HepG2 (cell line): ENCODE measurements around the gene ADIPOR2. TPM values are rescaled to one million over a fixed set of nuclear protein-coding genes. Genes with fewer than 3 reads are reported as not detected.
"Not testable (repeated sequence)": the region's sequence is repeated elsewhere in the genome, so short reads cannot be mapped to it uniquely, and the experiment has no call there.

ENCODE experiments used
- ATAC-seq: fragments of 200-7000 bp; cut with Tn5 transposase; 3 replicates; pipeline ENCODE4 v1.9.1; 2020; ENCODE audit warnings: mild to moderate bottlenecking, moderate library complexity
- BruUV-seq: library from RNA; stranded (reverse); fragments of 400-500 nt; replicated peaks from 2 replicates; lab custom pipeline; 2021; lab: Mats Ljungman, UMichigan
- CTCF ChIA-PET: fragments of 300-600 bp; formaldehyde crosslinking; extraction: SDS; loops from one replicate; lab custom pipeline; 2021; ENCODE audit warnings: low total read pairs, inconsistent platforms, low intra/inter-chr PET ratio; lab: Yijun Ruan, JAX
- POLR2A ChIA-PET: fragments of 350-600 bp; sonication (Branson Sonifier 250); formaldehyde crosslinking; loops from one replicate; lab custom pipeline; 2020; ENCODE audit warnings: antibody characterized with exemption, inconsistent platforms; lab: Yijun Ruan, JAX
- DNase-seq: peaks from one replicate; pipeline ENCODE4 v3.0.0-alpha.2; 2015; ENCODE audit warnings: low spot score
- FAIRE-seq: peaks from 3 replicates; lab custom pipeline; 2011; peaks lifted over from hg19 to GRCh38; lab: Jason Lieb, UNC
- H2AFZ ChIP-seq: one replicate; pipeline ENCODE4 v1.6.1; 2011; ENCODE audit warnings: low read length, inconsistent platforms
- H3K27ac ChIP-seq: fragments of 300-600 bp; 3 replicates; pipeline ENCODE4 v1.8.0; 2011; ENCODE audit warnings: mixed run types, mild to moderate bottlenecking, mixed read lengths, low read length, inconsistent platforms; ENCODE audit not compliant: insufficient read depth; ENCODE audit errors: extremely low read length
- H3K27me3 ChIP-seq, 2 experiments: fragments of 200-600 bp in 1 of 2; 2 replicates in 1 of 2; 3 replicates in 1 of 2; pipeline versions ENCODE4 v1.6.0 to v1.8.0; 2011; ENCODE audit warnings: low read length in 2 of 2, mild to moderate bottlenecking in 2 of 2, moderate library complexity in 2 of 2, inconsistent platforms in 1 of 2; ENCODE audit not compliant: insufficient read depth in 2 of 2, control insufficient read depth in 1 of 2
- H3K36me3 ChIP-seq, 2 experiments: fragments of 200-600 bp in 1 of 2; replicated peaks in 1 of 2; 2 replicates in 1 of 2; 3 replicates in 1 of 2; pipeline versions ENCODE4 v1.5.1 to v1.8.0; 2011; ENCODE audit warnings: low read length in 2 of 2, inconsistent platforms in 1 of 2; ENCODE audit not compliant: insufficient read depth in 2 of 2, control insufficient read depth in 1 of 2
- H3K4me1 ChIP-seq: 2 replicates; pipeline ENCODE4 v1.5.1; 2012; ENCODE audit warnings: low read length, inconsistent platforms; ENCODE audit not compliant: insufficient read depth
- H3K4me2 ChIP-seq: 2 replicates; pipeline ENCODE4 v1.6.0; 2011; ENCODE audit warnings: low read depth, low read length, inconsistent platforms
- H3K4me3 ChIP-seq, 3 experiments: fragments of 200-600 bp in 1 of 3; sonication (generic), shearing (Covaris generic) in 1 of 3; replicated peaks in 1 of 3; 2 replicates each; pipeline ENCODE4 v1.5.1; 2011 to 2016; ENCODE audit warnings: low read length in 3 of 3, inconsistent platforms in 2 of 3, low read depth in 2 of 3, mild to moderate bottlenecking in 2 of 3, control low read depth in 1 of 3, mixed read lengths in 1 of 3; ENCODE audit not compliant: insufficient read depth in 1 of 3
- H3K79me2 ChIP-seq: one replicate; pipeline ENCODE4 v1.6.1; 2011; ENCODE audit warnings: low read length, inconsistent platforms; ENCODE audit not compliant: insufficient read depth
- H3K9ac ChIP-seq: 2 replicates; pipeline ENCODE4 v1.6.0; 2011; ENCODE audit warnings: mild to moderate bottlenecking, low read depth, low read length, inconsistent platforms; ENCODE audit not compliant: insufficient read depth
- H3K9me3 ChIP-seq: 2 replicates; pipeline ENCODE4 v1.5.1; 2012; ENCODE audit warnings: mild to moderate bottlenecking, low read length
- H4K20me1 ChIP-seq: 2 replicates; pipeline ENCODE4 v1.6.0; 2011; ENCODE audit warnings: inconsistent platforms, mild to moderate bottlenecking, low read length, moderate library complexity; ENCODE audit not compliant: insufficient read depth
- ZC3H13 ChIP-seq: sonication (generic); formaldehyde crosslinking; IDR thresholded peaks from 2 replicates; pipeline ENCODE4 v1.8.1; 2023; ENCODE audit warnings: mild to moderate bottlenecking, missing genetic modification reagents, moderate library complexity
- ZNF780A ChIP-seq: sonication (generic); formaldehyde crosslinking; IDR thresholded peaks from 2 replicates; pipeline ENCODE4 v1.8.0; 2022; ENCODE audit warnings: mild to moderate bottlenecking, missing genetic modification reagents, moderate library complexity
- WGBS: methylation state at CpG from one replicate; pipeline ENCODE4 v1.1.6; 2017; ENCODE audit warnings: low lambda C conversion rate; 5-methylcytosine and 5-hydroxymethylcytosine counted together
- in situ Hi-C: cut with HindIII; loops from 2 replicates; pipeline ENCODE4 v1.10.0; 2017; ENCODE audit warnings: low pct_unique_long_range_greater_than_20kb; ENCODE audit not compliant: extremely low pct_ligation_motif_present
- intact Hi-C: fragments of 100-400 bp; cut with micrococcal nuclease; formaldehyde crosslinking; loops from one replicate; pipeline ENCODE4 v1.10.0; 2022; ENCODE audit not compliant: unreplicated experiment
- polyA plus RNA-seq, 8 experiments: library from polyadenylated mRNA; depleted of rRNA in 3 of 8; stranded (reverse) in 7 of 8; unstranded in 1 of 8; fragments of >200 nt; fragmentation: Illumina TruSeq in 4 of 8; extraction: Trizol in 4 of 8; gene quantifications; 2 replicates each; pipeline versions ENCODE4 v1.2.1 to v1.2.3, GENCODE V29; 2011 to 2016; ENCODE audit warnings: low read depth in 4 of 8, missing spikeins in 1 of 8, mixed read lengths in 1 of 8; ENCODE audit not compliant: insufficient read depth in 1 of 8
- total RNA-seq, 5 experiments: library from RNA; depleted of rRNA; stranded (reverse); fragments of >200 nt; fragmentation: Illumina TruSeq; extraction: Trizol; gene quantifications; 2 replicates each; pipeline ENCODE4 v1.2.3, GENCODE V29; 2016; ENCODE audit warnings: low read depth in 1 of 5
- TF ChIP-seq, protein P1 (sequence below): sonication (generic); formaldehyde crosslinking; IDR thresholded peaks from 2 replicates; pipeline ENCODE4 v1.4.0; 2020; ENCODE audit warnings: missing genetic modification reagents, borderline replicate concordance

The ADIPOR2 gene
- total and polyA plus RNA-seq, 2 of the 13 experiments (the other 11 are each of a cell fraction or from before 2014, with no cell fraction given): 35.2 to 52.2 TPM

DNA sequence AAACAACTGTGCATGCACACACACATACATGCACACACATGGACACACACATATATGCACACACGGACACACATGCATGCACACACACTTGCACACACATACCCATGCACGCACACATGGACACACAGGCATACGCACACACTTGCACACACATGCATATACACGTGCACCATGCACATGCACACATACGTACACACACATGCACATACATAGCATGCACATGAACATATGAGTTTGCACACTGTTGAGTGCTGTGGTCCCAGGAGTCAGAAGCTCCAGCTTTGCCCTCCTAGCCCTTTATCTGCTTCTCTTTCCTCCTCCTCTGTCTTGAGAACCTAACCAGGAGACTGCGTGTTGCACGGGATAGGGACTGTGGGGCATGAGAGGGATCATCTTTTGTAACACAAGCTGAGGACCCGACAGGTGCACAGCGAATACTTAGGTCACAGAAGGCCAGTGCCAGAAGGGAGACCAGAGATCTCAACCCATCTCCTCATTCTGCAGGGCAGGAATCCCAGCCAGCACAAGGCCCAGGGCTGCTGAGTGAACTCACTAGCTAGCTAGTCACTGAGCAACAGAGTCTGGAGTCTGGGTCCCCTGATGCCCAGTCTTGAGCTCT lies 126.0 kb downstream of the ADIPOR2 start (continued):
- TF ChIP-seq, protein P1, sequence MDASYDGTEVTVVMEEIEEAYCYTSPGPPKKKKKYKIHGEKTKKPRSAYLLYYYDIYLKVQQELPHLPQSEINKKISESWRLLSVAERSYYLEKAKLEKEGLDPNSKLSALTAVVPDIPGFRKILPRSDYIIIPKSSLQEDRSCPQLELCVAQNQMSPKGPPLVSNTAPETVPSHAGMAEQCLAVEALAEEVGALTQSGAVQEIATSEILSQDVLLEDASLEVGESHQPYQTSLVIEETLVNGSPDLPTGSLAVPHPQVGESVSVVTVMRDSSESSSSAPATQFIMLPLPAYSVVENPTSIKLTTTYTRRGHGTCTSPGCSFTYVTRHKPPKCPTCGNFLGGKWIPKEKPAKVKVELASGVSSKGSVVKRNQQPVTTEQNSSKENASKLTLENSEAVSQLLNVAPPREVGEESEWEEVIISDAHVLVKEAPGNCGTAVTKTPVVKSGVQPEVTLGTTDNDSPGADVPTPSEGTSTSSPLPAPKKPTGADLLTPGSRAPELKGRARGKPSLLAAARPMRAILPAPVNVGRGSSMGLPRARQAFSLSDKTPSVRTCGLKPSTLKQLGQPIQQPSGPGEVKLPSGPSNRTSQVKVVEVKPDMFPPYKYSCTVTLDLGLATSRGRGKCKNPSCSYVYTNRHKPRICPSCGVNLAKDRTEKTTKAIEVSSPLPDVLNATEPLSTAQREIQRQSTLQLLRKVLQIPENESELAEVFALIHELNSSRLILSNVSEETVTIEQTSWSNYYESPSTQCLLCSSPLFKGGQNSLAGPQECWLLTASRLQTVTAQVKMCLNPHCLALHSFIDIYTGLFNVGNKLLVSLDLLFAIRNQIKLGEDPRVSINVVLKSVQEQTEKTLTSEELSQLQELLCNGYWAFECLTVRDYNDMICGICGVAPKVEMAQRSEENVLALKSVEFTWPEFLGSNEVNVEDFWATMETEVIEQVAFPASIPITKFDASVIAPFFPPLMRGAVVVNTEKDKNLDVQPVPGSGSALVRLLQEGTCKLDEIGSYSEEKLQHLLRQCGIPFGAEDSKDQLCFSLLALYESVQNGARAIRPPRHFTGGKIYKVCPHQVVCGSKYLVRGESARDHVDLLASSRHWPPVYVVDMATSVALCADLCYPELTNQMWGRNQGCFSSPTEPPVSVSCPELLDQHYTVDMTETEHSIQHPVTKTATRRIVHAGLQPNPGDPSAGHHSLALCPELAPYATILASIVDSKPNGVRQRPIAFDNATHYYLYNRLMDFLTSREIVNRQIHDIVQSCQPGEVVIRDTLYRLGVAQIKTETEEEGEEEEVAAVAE (CRISPR knock-in tag): no peak
- TF ChIP-seq ZNF780A (peak; percentile 41; the same call in 1 of the 2 replicates), ZC3H13 (CRISPR knock-in tag) (peak; percentile 58; the same call in 1 of the 2 replicates)
- TF ChIP-seq, all 625 proteins: peak for 19

DNA sequence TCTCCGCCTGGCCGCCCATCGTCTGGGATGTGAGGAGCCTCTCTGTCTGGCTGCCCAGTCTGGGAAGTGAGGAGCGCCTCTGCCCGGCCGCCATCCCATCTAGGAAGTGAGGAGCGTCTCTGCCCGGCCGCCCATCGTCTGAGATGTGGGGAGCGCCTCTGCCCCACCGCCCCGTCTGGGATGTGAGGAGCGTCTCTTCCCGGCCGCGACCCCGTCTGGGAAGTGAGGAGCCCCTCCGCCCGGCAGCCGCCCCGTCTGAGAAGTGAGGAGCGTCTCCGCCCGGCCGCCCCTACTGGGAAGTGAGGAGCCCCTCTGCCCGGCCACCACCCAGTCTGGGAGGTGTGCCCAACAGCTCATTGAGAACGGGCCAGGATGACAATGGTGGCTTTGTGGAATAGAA lies 127.1 kb downstream of the ADIPOR2 start:
- H3K4me3 ChIP-seq, intact Hi-C loops, H3K9ac ChIP-seq, in situ Hi-C loops, BruUV-seq, H3K79me2 ChIP-seq, H3K4me2 ChIP-seq, H3K9me3 ChIP-seq, CTCF ChIA-PET, H4K20me1 ChIP-seq, H3K36me3 ChIP-seq, ATAC-seq, H2AFZ ChIP-seq, FAIRE-seq, POLR2A ChIA-PET, H3K27ac ChIP-seq, DNase-seq: not testable (repeated sequence)
- 74% methylated on average over 21 of the region's 28 CpGs for WGBS
- peaks cover 76% of the 10 kb centered on the region for H3K4me1 ChIP-seq
- H3K27me3 ChIP-seq: peaks cover 8 to 35% of the 10 kb centered on the region in 2 experiments
